ENCODE measurements around the gene HS3ST1.
"Not testable (repeated sequence)": the region's sequence is repeated elsewhere in the genome, so short reads cannot be mapped to it uniquely, and the experiment has no call there.

HS3ST1 gene

GRCh38 chr4:11397819-11398610 is 30.7 kb downstream of the HS3ST1 start:
- DNase-seq = no peak

DNA sequence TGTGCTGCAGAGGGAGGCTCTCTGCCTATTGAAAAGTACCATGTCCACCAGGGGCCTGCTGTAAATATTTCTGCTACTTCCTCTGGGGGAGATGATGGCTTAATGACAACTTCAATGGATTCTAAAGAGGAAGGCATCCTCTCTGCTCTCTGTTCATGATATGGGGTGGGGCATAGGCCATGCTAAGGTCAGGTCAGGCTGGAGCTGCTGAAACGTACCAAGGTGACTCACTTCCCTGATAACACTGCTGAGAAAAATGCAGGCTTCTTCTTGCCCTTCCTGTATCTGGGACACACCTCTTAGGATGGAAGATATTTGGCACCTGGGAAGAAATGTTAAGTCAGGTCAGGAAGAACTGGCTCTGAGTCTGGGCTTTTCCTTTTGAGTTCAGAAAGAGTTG is 31.5 kb downstream of the HS3ST1 start:
- DNase-seq = no peak

DNA sequence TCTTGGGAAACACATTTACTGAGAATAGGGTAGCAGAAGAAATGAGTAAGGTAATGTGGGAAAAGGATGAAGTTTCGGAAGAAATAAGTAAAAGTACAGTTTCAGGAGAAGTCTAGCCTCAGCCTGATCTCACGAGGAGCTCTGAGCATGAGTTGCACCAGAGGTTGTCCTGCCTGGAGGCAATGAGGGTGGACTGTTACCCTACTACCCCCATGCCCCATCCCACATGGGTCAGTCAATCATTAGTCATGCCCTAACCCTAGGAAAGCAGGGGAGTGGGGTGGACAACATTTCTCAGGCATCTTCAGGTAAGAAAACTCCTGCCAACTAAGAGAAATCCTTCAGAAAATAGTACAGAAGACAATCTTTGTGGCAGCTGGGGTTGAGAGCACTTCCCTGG is 35.1 kb downstream of the HS3ST1 start:
- DNase-seq = no peak

GRCh38 chr4:11384072-11384471 is 44.6 kb downstream of the HS3ST1 start:
- not testable (repeated sequence) for DNase-seq

GRCh38 chr4:11376571-11376970 is 52.1 kb downstream of the HS3ST1 start:
- DNase-seq = no peak

DNA sequence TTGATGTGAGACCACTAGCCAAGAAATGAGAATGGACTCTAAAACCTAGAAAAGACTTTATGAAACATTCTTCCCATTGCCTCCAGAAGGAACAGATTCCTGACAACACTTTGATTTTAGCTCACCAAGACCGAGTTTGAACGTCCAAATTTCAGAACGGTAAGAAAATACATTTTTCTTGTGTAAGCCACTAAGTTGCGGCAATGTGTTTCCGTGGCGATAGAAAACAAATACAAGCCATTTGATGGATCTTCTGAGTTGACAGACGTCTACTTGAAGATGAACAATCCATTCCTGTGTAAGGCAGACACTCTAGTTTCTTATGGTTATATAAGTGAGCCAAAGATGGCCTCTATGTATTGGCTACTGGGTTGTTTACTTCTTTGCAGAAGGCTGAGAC is 52.5 kb downstream of the HS3ST1 start:
- no peak for DNase-seq

DNA sequence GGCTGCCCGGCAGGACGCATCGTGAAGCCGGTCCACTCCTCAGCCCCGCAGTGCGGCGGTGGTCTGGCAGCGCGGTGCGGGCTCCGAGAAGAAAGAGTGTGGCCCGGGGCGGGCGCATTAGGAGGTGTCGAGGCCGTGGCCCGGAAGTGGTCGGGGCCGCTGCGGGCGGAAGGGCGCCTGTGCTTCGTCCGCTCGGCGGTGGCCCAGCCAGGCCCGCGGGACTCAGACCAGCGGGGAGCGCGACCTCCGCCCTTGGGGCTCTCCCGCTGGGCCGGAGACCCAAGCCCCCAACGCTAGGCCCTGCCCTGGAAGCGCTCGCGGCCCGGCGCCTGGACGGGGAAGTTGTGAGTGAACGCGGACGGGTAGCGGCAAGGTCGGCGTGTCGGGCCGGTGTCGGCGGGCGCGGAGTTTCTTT is 60.0 kb downstream of the HS3ST1 start:
- no peak for DNase-seq

DNA sequence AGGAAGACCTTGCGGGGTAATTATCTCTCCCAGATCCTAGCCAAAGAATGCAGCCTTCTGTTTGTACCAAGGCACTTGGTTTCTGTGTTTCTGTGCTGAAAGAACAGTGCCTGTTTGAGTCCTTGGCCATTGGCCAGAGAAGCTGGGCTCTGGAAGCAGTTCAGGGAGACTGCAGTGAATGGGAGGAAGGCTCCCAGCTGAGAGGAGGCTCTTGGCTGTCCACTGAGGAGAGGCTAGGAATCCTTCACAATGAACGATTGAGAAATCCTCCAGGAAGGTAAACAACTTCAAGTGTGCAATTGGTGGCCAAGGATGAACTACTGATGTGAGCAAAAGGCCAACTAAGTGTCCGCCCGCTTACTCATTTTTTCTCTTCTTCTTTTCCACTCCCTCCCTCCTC is 61.3 kb downstream of the HS3ST1 start:
- DNase-seq = no peak

DNA sequence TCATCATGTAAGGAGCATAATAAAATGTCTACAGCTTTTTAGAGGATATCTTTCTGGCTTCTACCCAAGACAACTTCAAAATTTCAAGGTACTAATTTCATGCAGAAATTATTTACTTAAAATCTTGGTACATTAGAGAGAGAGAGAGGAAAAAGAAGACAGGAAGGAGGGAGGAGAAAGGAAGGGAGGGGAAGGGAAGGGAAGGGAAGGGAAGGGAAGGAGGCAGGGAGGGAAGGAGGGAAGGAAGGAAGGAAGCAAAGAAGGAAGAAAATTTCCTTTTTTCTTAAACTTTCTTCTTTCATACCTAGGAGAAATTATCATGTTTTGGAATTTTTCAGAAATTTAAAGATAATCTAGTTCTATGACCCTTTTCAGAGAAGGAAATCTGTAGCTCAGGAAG is 61.8 kb downstream of the HS3ST1 start:
- DNase-seq = no peak

DNA sequence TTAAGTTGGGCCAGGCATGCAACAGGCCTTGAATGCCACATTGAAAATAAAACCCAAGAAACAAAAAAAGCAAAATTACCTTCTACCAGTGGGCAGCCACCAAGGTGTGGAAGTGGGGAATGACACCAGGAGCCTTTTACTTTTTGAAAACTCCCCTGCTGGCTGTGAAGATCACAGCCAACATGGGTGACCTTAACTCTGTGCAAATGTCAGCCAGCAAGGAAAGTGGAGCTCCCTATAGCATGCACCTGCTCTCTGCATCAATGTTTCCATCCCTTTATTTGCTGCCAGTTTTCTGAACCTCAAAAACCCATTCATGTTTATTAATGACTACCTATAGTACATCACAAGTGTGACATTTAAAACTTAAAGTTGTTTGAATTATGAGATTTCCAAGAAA is 63.7 kb downstream of the HS3ST1 start:
- DNase-seq = no peak

DNA sequence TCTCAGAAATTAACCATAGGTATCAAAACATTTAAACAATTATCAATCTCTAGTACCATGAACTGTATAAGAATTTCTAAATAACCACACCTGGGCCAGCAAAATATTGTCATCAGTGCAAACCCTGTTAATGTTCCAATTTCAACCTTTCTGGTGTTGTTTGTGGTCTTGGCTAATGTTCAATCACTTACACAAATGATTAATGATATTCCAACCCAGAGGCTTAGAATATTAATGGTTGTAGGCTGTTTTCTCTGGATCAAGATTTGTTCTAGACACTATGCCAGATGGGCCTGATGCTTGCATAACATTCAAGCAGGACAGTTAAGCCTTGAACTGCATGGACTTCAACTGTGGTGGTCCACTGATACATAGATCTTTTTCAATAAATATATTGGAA is 69.1 kb downstream of the HS3ST1 start:
- no peak for DNase-seq

GRCh38 chr4:11355226-11355625 is 73.5 kb downstream of the HS3ST1 start:
- no peak for DNase-seq

GRCh38 chr4:11354531-11354930 is 74.2 kb downstream of the HS3ST1 start:
- no peak for DNase-seq

GRCh38 chr4:11348449-11349088 is 80.1 kb downstream of the HS3ST1 start:
- no peak for DNase-seq

DNA sequence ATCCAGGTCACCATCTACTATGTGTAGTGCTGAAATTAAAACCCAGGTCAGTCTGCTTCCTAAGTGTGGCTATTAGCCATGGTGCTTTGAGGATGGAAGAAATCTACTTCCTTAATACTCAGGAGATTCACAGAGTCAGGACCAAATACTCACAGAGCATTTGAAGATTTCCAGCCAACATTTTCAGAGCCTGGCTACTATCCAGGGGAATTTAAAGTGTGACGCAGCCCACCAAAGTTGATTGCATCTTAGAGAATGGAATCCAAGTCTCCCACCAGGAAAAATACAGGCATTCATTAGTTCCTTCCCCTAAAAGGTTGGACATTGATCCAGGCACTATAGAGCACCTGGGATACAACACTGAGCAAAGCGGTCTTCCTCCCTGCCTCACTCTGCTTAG is 83.8 kb downstream of the HS3ST1 start:
- no peak for DNase-seq

GRCh38 chr4:11343536-11343935 is 85.2 kb downstream of the HS3ST1 start:
- DNase-seq = no peak

Measured in Kasumi-1 (cell line).